HG03521 (cell line): ENCODE results near the gene RASSF9.

ENCODE experiments used
- ATAC-seq: cut with Tn5 transposase; IDR thresholded peaks from one replicate; pipeline ENCODE4 v1.9.1; 2021; ENCODE audit warnings: mild to moderate bottlenecking, moderate library complexity; ENCODE audit not compliant: unreplicated experiment

Gene RASSF9

DNA sequence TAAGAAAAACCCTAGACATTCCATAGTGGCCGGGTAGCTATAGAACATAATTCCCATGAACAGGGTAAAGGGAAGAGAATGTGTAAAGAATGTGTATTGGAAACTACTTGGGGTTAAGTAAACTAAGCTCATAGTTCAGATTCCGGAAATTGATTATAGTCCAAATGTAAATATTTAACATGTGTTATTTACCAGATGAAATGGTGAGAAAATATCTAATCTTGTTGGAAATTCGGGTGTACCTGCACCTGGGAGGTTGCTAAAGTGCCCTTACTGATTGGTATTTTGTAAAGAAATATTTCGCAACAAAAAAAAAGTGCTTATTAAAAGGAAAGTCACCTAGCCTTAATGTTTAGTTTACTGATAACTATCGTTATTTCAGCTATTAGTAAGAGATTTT, 14.4 kb downstream of the RASSF9 start:
- ATAC-seq = no peak

DNA sequence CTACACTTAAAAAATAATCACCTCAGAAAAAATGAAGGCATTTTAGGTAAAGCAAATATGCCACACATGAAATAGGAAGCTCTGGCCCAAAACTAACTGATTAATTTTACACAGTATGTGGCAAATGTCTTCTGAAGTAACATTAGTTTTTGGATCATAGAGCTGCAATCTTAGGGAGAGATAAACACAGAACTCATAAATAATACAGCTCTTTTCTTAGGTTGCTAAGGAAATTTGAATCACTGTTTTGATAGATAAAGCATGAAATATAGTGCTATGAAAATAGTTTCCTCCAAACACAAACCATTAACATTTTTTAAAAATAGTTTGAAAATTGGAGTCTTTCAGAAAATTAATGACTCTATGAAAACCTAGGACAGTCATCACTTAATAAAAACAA, 15.0 kb downstream of the RASSF9 start:
- no peak for ATAC-seq

- no peak for ATAC-seq
Measured at GRCh38 chr12:85820101-85820500, 16.1 kb downstream of the RASSF9 start.

DNA sequence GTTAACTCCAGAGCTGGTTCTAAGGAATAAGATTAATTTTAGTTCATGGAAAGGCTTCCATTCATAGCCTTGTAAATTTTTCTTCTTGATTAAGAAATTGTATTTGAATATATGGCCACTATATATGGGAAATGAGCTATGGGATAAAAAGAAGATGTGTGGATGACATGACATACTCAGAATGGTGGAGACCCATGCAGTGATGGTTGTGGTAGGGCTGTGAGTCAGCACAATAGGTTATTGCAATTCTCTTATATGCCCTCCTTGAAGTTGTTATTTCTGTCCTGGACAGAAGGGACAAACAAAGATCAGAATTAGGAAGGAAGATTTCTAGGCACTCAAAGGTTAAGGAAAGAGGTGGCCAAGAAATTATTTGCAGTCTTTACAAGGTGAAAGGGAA, 21.5 kb downstream of the RASSF9 start:
- no peak for ATAC-seq

DNA sequence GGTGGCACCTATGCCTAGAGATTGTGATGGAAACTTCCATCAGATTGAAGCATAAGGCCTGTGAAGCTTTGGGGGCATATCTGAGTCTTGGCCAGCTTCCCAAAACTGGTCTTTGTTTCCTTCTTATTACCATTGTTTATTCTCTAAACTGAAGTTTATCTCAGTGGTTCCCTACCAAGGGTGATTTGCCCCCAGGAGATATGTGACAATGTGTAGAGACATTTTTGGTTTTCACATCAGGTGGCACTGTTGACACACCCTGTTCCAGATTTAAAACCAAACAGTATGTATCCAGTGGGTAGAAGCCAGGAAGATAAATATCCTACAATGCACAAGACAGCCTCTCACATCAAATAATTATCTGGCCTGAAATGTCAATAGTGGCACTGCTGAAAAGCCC, 22.1 kb downstream of the RASSF9 start:
- no peak for ATAC-seq

DNA sequence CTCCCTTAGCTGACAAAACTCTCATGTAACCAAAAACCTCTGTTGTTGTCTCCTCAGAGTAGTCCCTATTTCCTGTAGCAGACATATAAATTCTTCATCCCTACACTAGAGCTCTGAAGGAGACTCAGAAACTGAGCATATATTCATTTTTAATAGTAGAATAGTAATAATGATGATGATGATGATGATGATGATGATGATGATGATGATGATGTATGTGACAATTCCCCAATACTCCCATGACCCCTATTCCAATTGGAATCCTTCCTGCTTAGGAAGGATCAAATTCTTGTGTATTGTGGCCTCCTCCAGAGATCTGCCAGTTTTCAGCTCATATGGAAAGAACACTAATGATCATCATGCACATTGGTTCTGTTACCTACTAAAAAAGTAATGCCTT, 26.7 kb downstream of the RASSF9 start:
- ATAC-seq = no peak

DNA sequence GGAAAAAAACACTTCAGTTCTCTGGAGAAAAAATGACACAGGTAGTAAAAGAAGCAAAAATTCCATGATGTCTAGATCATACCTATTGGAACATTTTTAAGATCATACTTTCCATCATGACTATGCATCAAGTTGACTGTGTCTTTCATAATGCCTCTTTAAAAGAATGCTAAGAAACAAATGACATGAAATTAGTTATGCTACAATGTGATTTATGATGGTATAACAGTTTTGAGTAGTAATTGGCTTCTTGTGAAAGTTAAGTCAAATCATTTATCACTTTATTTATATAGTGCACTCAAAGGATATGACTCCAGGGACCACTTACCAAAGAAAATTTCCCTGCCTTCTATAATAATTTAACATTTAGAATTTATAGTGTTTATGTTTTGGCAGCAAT, 28.5 kb downstream of the RASSF9 start:
- ATAC-seq = no peak

DNA sequence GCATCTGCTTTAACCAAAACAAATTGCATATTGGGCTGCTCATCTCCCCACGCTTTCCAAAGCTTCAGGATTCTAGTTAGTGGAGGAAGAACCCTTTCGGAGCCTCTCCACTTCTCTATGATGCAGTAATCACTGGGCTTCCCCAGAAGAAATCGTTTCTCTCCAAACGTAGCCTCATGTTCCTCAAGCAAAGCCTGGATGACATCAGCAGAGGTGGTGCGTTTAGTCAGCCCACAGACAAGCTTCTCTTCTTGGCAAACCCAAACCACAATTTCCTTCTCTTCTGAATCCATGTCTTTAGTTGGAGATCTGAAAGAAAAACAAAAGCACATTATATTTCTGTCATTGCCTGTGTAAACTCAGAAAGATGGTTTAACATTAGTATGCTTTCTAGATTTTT, 30.6 kb downstream of the RASSF9 start:
- no peak for ATAC-seq

GRCh38 chr12:85804663-85805062, 31.5 kb downstream of the RASSF9 start:
- no peak for ATAC-seq

GRCh38 chr12:85803923-85804322, 32.3 kb downstream of the RASSF9 start:
- ATAC-seq = no peak

DNA sequence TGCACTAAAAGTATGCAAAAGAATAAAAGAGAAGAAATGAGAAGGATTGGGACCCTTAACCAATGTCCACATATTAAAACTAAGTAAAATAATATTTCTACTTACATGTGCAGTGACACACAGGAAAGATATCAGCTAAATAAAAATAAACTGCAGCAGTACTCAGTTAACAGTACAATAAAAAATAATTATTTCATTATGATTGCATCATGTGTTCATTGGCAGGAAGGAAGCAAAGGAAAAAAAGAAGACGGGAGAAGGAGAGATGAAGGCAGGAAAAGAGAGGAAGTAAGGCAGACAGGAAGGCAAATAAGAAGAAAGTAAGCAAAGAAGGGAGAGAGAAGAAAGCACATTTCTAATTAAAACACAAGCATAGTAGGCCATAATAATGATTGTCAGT, 33.0 kb downstream of the RASSF9 start:
- no peak for ATAC-seq

DNA sequence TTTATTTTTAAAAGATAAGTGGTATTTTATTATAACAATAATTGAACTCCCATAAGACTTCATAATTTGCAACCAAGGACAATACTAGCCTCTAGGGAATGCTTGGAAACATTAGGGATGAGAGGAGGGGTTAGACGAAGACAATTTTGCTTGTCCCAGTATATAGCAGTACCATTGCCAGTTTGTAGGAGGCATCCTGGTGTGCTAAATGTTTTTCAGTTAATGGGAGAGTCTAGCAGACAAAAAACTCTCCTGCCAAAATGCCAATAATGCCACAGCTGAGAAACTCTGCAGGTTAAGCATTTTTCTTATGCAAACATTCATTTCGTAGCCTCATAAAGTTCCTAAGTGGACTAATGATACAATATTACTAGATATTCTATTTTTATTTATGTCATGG, 38.1 kb downstream of the RASSF9 start:
- ATAC-seq = no peak

DNA sequence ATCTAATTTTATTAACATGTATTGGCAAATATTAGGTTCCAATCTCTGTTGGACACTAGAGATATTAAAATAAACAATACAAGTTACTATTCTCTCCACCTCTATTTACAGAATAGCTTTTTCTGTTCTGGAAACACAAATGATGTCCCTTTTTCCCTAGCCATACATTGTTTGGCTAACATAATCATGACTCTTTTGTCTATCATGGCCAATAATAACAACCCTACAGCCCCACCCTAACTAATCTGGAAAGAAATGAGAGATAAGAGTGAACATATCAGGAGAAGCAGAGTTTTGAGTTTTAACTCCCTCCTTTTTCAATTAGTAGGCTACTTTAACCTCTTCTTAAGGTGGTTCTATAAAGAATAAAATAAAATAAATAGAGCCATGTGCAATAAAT, 40.2 kb downstream of the RASSF9 start:
- no peak for ATAC-seq

DNA sequence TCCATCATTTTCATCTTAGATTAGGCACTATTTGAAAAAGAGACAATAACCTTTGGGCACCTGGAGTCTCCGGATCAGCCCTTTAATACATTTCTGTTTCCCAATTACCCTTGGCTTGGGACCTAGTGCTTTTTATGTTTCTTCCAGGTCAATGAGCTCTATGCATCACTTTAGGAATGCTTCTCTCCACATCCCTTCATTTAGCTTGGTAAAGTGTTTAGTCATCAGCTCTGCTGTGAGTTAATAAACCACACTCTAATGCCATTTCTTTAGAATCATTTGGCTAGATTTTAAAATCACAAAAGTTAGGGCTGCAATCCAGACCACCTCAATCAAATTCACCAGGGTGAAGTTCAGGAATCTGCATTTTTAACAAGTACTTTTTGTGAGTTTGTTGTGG, 41.7 kb downstream of the RASSF9 start:
- no peak for ATAC-seq

DNA sequence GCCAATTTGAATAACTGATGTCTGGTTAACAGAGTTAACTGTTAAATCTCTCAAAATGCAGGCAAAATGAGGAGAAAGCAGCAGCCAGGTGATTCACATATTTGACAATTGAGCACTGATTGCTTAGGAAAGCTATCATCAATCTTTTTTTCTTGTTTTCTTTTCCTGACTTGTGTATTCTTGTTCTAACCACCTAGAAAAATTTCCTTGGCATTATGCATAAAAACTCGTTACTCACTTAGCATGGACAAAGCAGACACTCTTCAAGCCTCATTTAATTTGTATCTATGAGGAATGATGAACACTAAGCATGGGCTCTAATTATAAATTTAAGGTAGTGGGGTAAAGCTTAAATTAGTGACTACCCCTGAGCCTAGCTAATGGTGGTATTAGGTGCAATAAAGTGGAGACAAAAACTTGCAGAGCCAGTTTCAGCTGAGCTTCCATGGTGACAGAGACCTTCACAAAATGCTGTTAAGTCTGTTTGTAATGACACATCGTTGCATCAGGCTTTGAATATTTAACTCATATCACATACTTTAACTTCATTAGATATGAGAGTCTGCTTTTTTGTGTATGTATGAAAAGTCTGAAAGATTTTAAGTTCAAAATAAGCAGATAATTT, 52.0 kb downstream of the RASSF9 start:
- ATAC-seq = no peak

GRCh38 chr12:85782711-85783110, 53.5 kb downstream of the RASSF9 start:
- ATAC-seq = no peak

GRCh38 chr12:85781766-85782165, 54.4 kb downstream of the RASSF9 start:
- ATAC-seq = no peak

DNA sequence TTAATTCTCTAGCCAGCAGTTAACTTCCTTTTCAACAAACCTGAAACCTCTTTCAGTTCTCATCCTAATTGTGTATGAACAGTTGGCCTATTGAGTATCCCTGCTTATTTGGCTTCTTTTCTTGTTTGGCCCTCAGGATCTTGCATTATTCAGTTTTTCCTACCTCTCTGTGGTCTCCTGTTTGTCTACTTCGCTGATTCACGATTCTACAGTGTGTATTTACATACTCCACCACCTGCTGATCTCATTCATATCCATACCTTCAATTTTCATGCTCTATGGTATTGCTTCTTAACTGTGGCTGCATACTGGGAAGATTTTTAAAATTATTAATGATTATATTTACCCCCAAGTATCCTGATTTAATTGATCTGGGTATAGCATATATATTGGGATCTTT, 56.4 kb downstream of the RASSF9 start:
- no peak for ATAC-seq

GRCh38 chr12:85775091-85775490, 61.1 kb downstream of the RASSF9 start:
- no peak for ATAC-seq

DNA sequence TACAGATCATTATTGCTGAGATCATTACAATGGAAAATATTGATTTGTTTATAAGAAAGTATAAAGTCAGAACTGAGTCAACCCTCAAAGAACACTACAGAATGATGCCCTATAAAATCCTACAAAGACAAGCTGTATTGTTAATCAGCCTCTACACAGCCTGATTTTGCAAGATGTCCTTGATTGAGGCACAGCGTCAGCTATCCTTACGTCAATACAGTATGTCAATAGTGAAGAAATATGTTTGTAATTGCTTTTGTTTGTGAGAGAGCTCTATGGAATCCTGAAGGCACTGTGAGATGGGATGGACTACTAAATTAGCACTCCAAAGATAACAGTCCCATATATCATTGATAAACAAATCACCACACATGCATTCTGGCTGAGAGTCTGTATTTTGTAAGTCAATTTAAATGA, 70.7 kb downstream of the RASSF9 start:
- ATAC-seq = no peak

- ATAC-seq = no peak
Measured at GRCh38 chr12:85759623-85760022, 76.6 kb downstream of the RASSF9 start.

GRCh38 chr12:85759091-85759490, 77.1 kb downstream of the RASSF9 start:
- ATAC-seq = no peak

DNA sequence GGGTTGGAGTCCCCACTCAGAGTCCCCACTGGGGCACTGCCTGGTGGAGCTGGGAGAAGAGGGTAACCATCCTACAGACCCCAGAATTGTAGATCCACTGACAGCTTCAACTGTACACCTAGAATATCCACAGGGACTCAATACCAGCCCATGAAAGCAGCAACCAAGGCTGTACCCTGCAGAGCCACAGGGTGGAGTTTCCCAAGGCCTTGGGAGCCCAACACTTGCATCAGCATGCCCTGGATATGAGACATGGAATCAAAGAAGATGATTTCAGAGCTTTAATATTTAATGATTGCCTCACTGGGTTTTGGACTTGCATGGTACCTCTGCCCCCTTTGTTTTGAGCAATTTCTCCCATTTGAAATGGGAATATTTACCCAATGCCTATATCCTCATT, 80.4 kb downstream of the RASSF9 start:
- ATAC-seq = no peak
